Ovary (tissue), 3 donors: ENCODE measurements around the gene SCUBE3.

Experiments used
- CTCF ChIP-seq, 3 donors: fragments of 450-650 bp in 2 of 3; fragments of 200-600 bp in 1 of 3; IDR thresholded peaks; one replicate each; pipeline versions ENCODE4 v1.5.1 to v1.8.0; 2016 to 2022; ENCODE audit warnings: antibody characterized with exemption in 3 of 3, mild to moderate bottlenecking in 1 of 3
- POLR2A ChIP-seq: fragments of 450-650 bp; IDR thresholded peaks from one replicate; pipeline ENCODE4 v1.6.1; 2017; ENCODE audit warnings: antibody characterized with exemption, mild to moderate bottlenecking, moderate library complexity
- donor health status: DM: no; HTN: no; CAD: no.

GRCh38 chr6:35287671-35288396, 74.1 kb downstream of the SCUBE3 start:
- no peak for TF ChIP-seq CTCF (IDR thresholded peaks at IDR 0.05)
- no peak for TF ChIP-seq POLR2A
